Loucy (cell line): ENCODE data around the gene COPE.

Source experiments
- H2AFZ ChIP-seq: fragments of 200-600 bp; sonication (generic); 2 replicates; pipeline ENCODE4 v1.6.0; 2016; ENCODE audit warnings: antibody characterized with exemption, mild to moderate bottlenecking, low read length, moderate library complexity
- H3F3A ChIP-seq: fragments of 200-600 bp; 2 replicates; pipeline ENCODE4 v1.6.0; 2016; ENCODE audit warnings: antibody characterized with exemption, low read depth, mild to moderate bottlenecking
- H3K27me3 ChIP-seq: fragments of 200-600 bp; sonication (generic); 2 replicates; pipeline ENCODE4 v1.6.1; 2014; ENCODE audit warnings: low read length, mild to moderate bottlenecking; ENCODE audit not compliant: insufficient read depth, poor library complexity, severe bottlenecking
- H3K36me3 ChIP-seq: fragments of 200-600 bp; sonication (generic); 2 replicates; pipeline ENCODE4 v1.6.1; 2016; ENCODE audit warnings: low read length; ENCODE audit not compliant: insufficient read depth
- H3K4me1 ChIP-seq: fragments of 200-600 bp; sonication (generic); 2 replicates; pipeline ENCODE4 v1.5.1; 2014; ENCODE audit warnings: low read length, mild to moderate bottlenecking; ENCODE audit not compliant: insufficient read depth, poor library complexity, severe bottlenecking
- H3K4me2 ChIP-seq: fragments of 200-600 bp; sonication (generic); 2 replicates; pipeline ENCODE4 v1.6.0; 2014; ENCODE audit warnings: antibody characterized with exemption, low read length, low read depth, mild to moderate bottlenecking; ENCODE audit not compliant: poor library complexity, severe bottlenecking
- H3K4me3 ChIP-seq: fragments of 200-600 bp; sonication (generic); 2 replicates; pipeline ENCODE4 v1.5.1; 2014; ENCODE audit warnings: low read length, mild to moderate bottlenecking, mixed read lengths; ENCODE audit not compliant: poor library complexity, severe bottlenecking
- H3K79me2 ChIP-seq: fragments of 200-600 bp; sonication (generic); 2 replicates; pipeline ENCODE4 v1.6.1; 2014; ENCODE audit warnings: low read length; ENCODE audit not compliant: insufficient read depth
- H3K9ac ChIP-seq: fragments of 200-600 bp; sonication (generic); 2 replicates; pipeline ENCODE4 v1.6.0; 2014; ENCODE audit warnings: mild to moderate bottlenecking, low read depth, low read length, moderate library complexity; ENCODE audit not compliant: poor library complexity, severe bottlenecking
- H3K9me2 ChIP-seq: fragments of 200-600 bp; sonication (generic); replicated peaks from 2 replicates; pipeline ENCODE4 v1.6.1; 2016; ENCODE audit warnings: low read depth, low read length, mixed read lengths
- H3K9me3 ChIP-seq: fragments of 200-600 bp; sonication (generic); 2 replicates; pipeline ENCODE4 v1.6.1; 2014; ENCODE audit warnings: mild to moderate bottlenecking, antibody characterized with exemption, low read length, low read depth; ENCODE audit not compliant: insufficient read depth
- H4K20me1 ChIP-seq: fragments of 200-600 bp; sonication (generic); 2 replicates; pipeline ENCODE4 v1.6.0; 2014; ENCODE audit warnings: antibody characterized with exemption, low read length, mild to moderate bottlenecking; ENCODE audit not compliant: insufficient read depth, poor library complexity, severe bottlenecking
- CTCF ChIP-seq: fragments of 200-600 bp; sonication (generic); conservative IDR thresholded peaks from 2 replicates; pipeline ENCODE4 v1.5.1; 2014; ENCODE audit warnings: mild to moderate bottlenecking, antibody characterized with exemption, low read length
- EZH2phosphoT487 ChIP-seq: fragments of 200-600 bp; IDR thresholded peaks from 2 replicates; pipeline ENCODE4 v1.6.1; 2018; ENCODE audit warnings: antibody characterized with exemption, mild to moderate bottlenecking, moderate library complexity, borderline replicate concordance

Gene COPE

GRCh38 chr19:18929311-18929710, 10.1 kb upstream of the COPE start:
- H3K9me3 ChIP-seq = no peaks in the 10 kb centered on the region
- H3F3A ChIP-seq = no peaks in the 10 kb centered on the region
- peaks cover 7% of the 10 kb centered on the region; the same call in 1 of the 2 replicates for H3K36me3 ChIP-seq

GRCh38 chr19:18928018-18928805, 9.0 kb upstream of the COPE start:
- no peaks in the 10 kb centered on the region for H3K79me2 ChIP-seq
- no peaks in the 10 kb centered on the region for H3K4me1 ChIP-seq
- no peak for TF ChIP-seq EZH2phosphoT487
- no peaks in the 10 kb centered on the region for H3K9me2 ChIP-seq
- no peaks in the 10 kb centered on the region for H3K9me3 ChIP-seq
- no peaks in the 10 kb centered on the region for H3F3A ChIP-seq
- H2AFZ ChIP-seq = no peak overlapping the region
- peaks cover 15% of the 10 kb centered on the region; the same call in 1 of the 2 replicates for H3K36me3 ChIP-seq
- no peaks in the 10 kb centered on the region for H4K20me1 ChIP-seq
- H3K4me2 ChIP-seq = no peak overlapping the region
- no peak overlapping the region for H3K9ac ChIP-seq
- H3K27me3 ChIP-seq = no peaks in the 10 kb centered on the region
- no peak overlapping the region for H3K4me3 ChIP-seq

More at GRCh38 chr19:18929311-18929710, 10.1 kb upstream of the COPE start:
- TF ChIP-seq CTCF = no peak
- no peak for TF ChIP-seq EZH2phosphoT487
- no peaks in the 10 kb centered on the region for H3K9me2 ChIP-seq
- H2AFZ ChIP-seq = no peak overlapping the region
- no peaks in the 10 kb centered on the region for H3K79me2 ChIP-seq
- no peaks in the 10 kb centered on the region for H4K20me1 ChIP-seq
- no peaks in the 10 kb centered on the region for H3K27me3 ChIP-seq
- H3K9ac ChIP-seq = no peak overlapping the region
- H3K4me3 ChIP-seq = no peak overlapping the region
- H3K4me1 ChIP-seq = no peaks in the 10 kb centered on the region
- H3K4me2 ChIP-seq = no peak overlapping the region

GRCh38 chr19:18924684-18925213, 5.6 kb upstream of the COPE start:
- H3F3A ChIP-seq = no peaks in the 10 kb centered on the region
- H3K9ac ChIP-seq = no peak overlapping the region
- H3K9me3 ChIP-seq = no peaks in the 10 kb centered on the region
- peaks cover 27% of the 10 kb centered on the region; the same call in 1 of the 2 replicates for H3K36me3 ChIP-seq
- H3K27me3 ChIP-seq = no peaks in the 10 kb centered on the region
- H3K4me3 ChIP-seq = no peak overlapping the region
- H3K9me2 ChIP-seq = no peaks in the 10 kb centered on the region
- H4K20me1 ChIP-seq = peaks cover 4% of the 10 kb centered on the region
- peaks cover 22% of the 10 kb centered on the region for H3K79me2 ChIP-seq
- no peaks in the 10 kb centered on the region for H3K4me1 ChIP-seq
- TF ChIP-seq CTCF (no peak), EZH2phosphoT487 (no peak)
- H2AFZ ChIP-seq = no peak overlapping the region
- H3K4me2 ChIP-seq = no peak overlapping the region
